Endothelial cell of umbilical vein (primary cell): ENCODE results near the gene TTC27. TPM values are rescaled to one million over a fixed set of nuclear protein-coding genes. Genes with fewer than 3 reads are reported as not detected.

Source experiments
- BruUV-seq: library from RNA; stranded (reverse); fragments of 400-500 nt; replicated peaks from 2 replicates; lab custom pipeline; 2021; lab: Mats Ljungman, UMichigan
- CTCF ChIA-PET: fragments of 300-600, 350-600 bp; sonication (Branson Sonifier 250); formaldehyde crosslinking; loops from one replicate; lab custom pipeline; 2021; ENCODE audit warnings: antibody characterized with exemption, inconsistent platforms; lab: Charles Lee
- POLR2A ChIA-PET: fragments of 300-600, 350-600 bp; sonication (Branson Sonifier 250); formaldehyde crosslinking; loops from one replicate; lab custom pipeline; 2021; ENCODE audit warnings: antibody characterized with exemption, inconsistent platforms; lab: Charles Lee
- DNase-seq: peaks from one replicate; pipeline ENCODE4 v3.0.0-alpha.2; 2011; ENCODE audit warnings: low read depth, low spot score
- FAIRE-seq: peaks from 2 replicates; lab custom pipeline; 2011; peaks lifted over from hg19 to GRCh38; lab: Jason Lieb, UNC
- H2AFZ ChIP-seq: 2 replicates; pipeline ENCODE4 v1.6.0; 2012; ENCODE audit warnings: low read depth, low read length, control low read depth, inconsistent platforms
- H3K27ac ChIP-seq: 2 replicates; pipeline ENCODE4 v1.5.1; 2011; ENCODE audit warnings: low read depth, mild to moderate bottlenecking, control low read depth, low read length, moderate library complexity; ENCODE audit not compliant: insufficient read depth
- H3K27me3 ChIP-seq, 2 experiments: 2 replicates each; pipeline versions ENCODE4 v1.6.0 to v1.6.1; 2011; ENCODE audit warnings: low read length in 2 of 2, mixed read lengths in 1 of 2; ENCODE audit not compliant: control insufficient read depth in 2 of 2, insufficient read depth in 2 of 2
- H3K36me3 ChIP-seq, 2 experiments: 2 replicates in 1 of 2; 3 replicates in 1 of 2; pipeline ENCODE4 v1.5.1; 2011; ENCODE audit warnings: low read length in 2 of 2, mild to moderate bottlenecking in 1 of 2, moderate library complexity in 1 of 2; ENCODE audit not compliant: control insufficient read depth in 2 of 2, insufficient read depth in 2 of 2; ENCODE audit errors: extremely low read depth in 1 of 2
- H3K4me1 ChIP-seq: 3 replicates; pipeline ENCODE4 v1.5.1; 2011; ENCODE audit warnings: mild to moderate bottlenecking, low read length; ENCODE audit not compliant: control insufficient read depth, insufficient read depth; ENCODE audit errors: extremely low read depth
- H3K4me2 ChIP-seq: 2 replicates; pipeline ENCODE4 v1.6.1; 2011; ENCODE audit warnings: low read length, control low read depth, mixed read lengths; ENCODE audit not compliant: insufficient read depth
- H3K4me3 ChIP-seq, 3 experiments: fragments of 200-600 bp in 1 of 3; sonication (generic), shearing (Covaris generic) in 1 of 3; replicated peaks in 1 of 3; 2 replicates each; pipeline ENCODE4 v1.5.1; 2011 to 2016; ENCODE audit warnings: control low read depth in 3 of 3, low read length in 3 of 3, mild to moderate bottlenecking in 2 of 3, inconsistent platforms in 1 of 3, low read depth in 1 of 3, moderate library complexity in 1 of 3; ENCODE audit not compliant: insufficient read depth in 1 of 3
- H3K79me2 ChIP-seq: 2 replicates; pipeline ENCODE4 v1.6.0; 2012; ENCODE audit warnings: low read length, inconsistent platforms; ENCODE audit not compliant: control insufficient read depth, insufficient read depth
- H3K9ac ChIP-seq: replicated peaks from 2 replicates; pipeline ENCODE3; 2011; ENCODE audit warnings: low read length, control low read depth; ENCODE audit not compliant: insufficient read depth; ENCODE audit errors: extremely low read depth
- H3K9me1 ChIP-seq: replicated peaks from 3 replicates; pipeline ENCODE4 v1.6.0; 2011; ENCODE audit warnings: mild to moderate bottlenecking, low read length; ENCODE audit not compliant: control insufficient read depth, insufficient read depth; ENCODE audit errors: extremely low read depth
- H3K9me3 ChIP-seq: replicated peaks from 2 replicates; pipeline ENCODE4 v1.5.1; 2012; ENCODE audit warnings: low read length, inconsistent platforms; ENCODE audit not compliant: control insufficient read depth, insufficient read depth
- H4K20me1 ChIP-seq: replicated peaks from 2 replicates; pipeline ENCODE3; 2011; ENCODE audit warnings: mild to moderate bottlenecking, low read length; ENCODE audit not compliant: control insufficient read depth, insufficient read depth; ENCODE audit errors: extremely low read depth
- CTCF ChIP-seq, 2 donors: IDR thresholded peaks; 1 replicate in 1 of 2; 2 replicates in 1 of 2; pipeline ENCODE4 v1.5.1; 2011; ENCODE audit warnings: low read length in 2 of 2, mild to moderate bottlenecking in 2 of 2, moderate library complexity in 2 of 2, control low read depth in 1 of 2, inconsistent platforms in 1 of 2, low read depth in 1 of 2; ENCODE audit not compliant: insufficient read depth in 1 of 2; ENCODE audit errors: extremely low read depth in 1 of 2
- EZH2 ChIP-seq: IDR thresholded peaks from 2 replicates; pipeline ENCODE4 v1.6.1; 2012; ENCODE audit warnings: borderline replicate concordance, low read depth, mild to moderate bottlenecking, moderate library complexity, low read length, inconsistent platforms; ENCODE audit not compliant: severe bottlenecking
- FOS ChIP-seq: IDR thresholded peaks from 2 replicates; pipeline ENCODE4 v1.6.1; 2011; ENCODE audit warnings: mild to moderate bottlenecking, low read length, moderate library complexity, borderline replicate concordance; ENCODE audit not compliant: insufficient read depth
- GATA2 ChIP-seq: IDR thresholded peaks from 2 replicates; pipeline ENCODE4 v1.7.0; 2011; ENCODE audit warnings: low read depth, mild to moderate bottlenecking, moderate library complexity, mixed read lengths, low read length; ENCODE audit not compliant: insufficient read length, insufficient read depth
- JUN ChIP-seq: IDR thresholded peaks from 2 replicates; pipeline ENCODE4 v1.6.1; 2011; ENCODE audit warnings: borderline replicate concordance, low read depth; ENCODE audit not compliant: insufficient read length, insufficient read depth
- MAX ChIP-seq: IDR thresholded peaks from 2 replicates; pipeline ENCODE4 v1.6.1; 2011; ENCODE audit not compliant: insufficient read depth, insufficient read length
- MYC ChIP-seq: IDR thresholded peaks from one replicate; pipeline ENCODE4 v1.6.1; 2011; ENCODE audit warnings: mild to moderate bottlenecking, low read depth, low read length
- POLR2A ChIP-seq: IDR thresholded peaks from 2 replicates; pipeline ENCODE4 v1.6.1; 2012; ENCODE audit warnings: low read depth, mild to moderate bottlenecking, control low read depth, low read length
- POLR2AphosphoS5 ChIP-seq: IDR thresholded peaks from 2 replicates; pipeline ENCODE4 v1.6.1; 2012; ENCODE audit warnings: low read depth, mild to moderate bottlenecking, control low read depth, low read length, moderate library complexity; ENCODE audit not compliant: insufficient read depth
- dilution Hi-C: fragments of 300-500 bp; cut with MboI; formaldehyde crosslinking; loops from one replicate; pipeline ENCODE4 v1.15.0; 2019; ENCODE audit warnings: low sequenced_read_pairs; ENCODE audit not compliant: extremely low pct_ligation_motif_present
- intact Hi-C: fragments of 100-400 bp; cut with micrococcal nuclease; formaldehyde crosslinking; loops from one replicate; pipeline ENCODE4 v1.10.0; 2022
- polyA plus RNA-seq, 4 experiments: library from polyadenylated mRNA; depleted of rRNA in 3 of 4; stranded (reverse) in 3 of 4; unstranded in 1 of 4; fragments of >200 nt; gene quantifications; 2 replicates each; pipeline versions ENCODE4 v1.2.1 to v1.2.3, GENCODE V29; 2011 to 2012; ENCODE audit warnings: missing spikeins in 1 of 4
- total RNA-seq: library from RNA; stranded (reverse); gene quantifications from 2 replicates; pipeline ENCODE4 v1.2.3, GENCODE V29; 2021

The TTC27 gene
- total and polyA plus RNA-seq, 2 donors (not counting 3 experiments of a cell fraction or from before 2014, with no cell fraction given), result 16.3 to 20.1 TPM

DNA sequence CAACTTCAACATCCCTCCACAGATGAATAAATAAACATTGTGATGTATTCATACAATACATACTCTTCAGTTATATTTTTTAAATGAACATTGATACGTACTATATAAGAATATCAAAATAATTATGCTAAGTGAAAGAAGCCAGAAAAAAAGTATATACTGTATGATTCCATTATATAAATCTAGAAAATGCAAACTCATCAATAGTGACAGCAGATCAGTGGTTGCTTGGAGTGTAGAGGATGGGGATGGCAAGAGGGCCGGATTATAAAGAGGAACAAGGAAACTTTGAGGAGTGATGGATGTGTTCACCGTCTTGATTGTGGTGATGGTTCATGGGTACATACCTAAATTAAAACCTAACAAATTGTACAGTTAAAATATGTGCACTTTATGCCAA lies 3.0 kb upstream of the TTC27 start:
- no peaks in the 10 kb centered on the region for H4K20me1 ChIP-seq
- peaks cover 11% of the 10 kb centered on the region for H3K79me2 ChIP-seq
- BruUV-seq, result no TSS peak
- dilution Hi-C loops (no loop called here), intact Hi-C loops (no loop called here)
- H3K4me2 ChIP-seq, result no peak overlapping the region
- H3K9me3 ChIP-seq, result no peaks in the 10 kb centered on the region
- no peaks in the 10 kb centered on the region for H3K9me1 ChIP-seq
- ChIA-PET CTCF (interaction anchor here (1.0 to 1.2 kb wide), 2 partner anchors 97 to 816 kb away, joined by 3 read pairs; no protein-coding TSS in a partner anchor), POLR2A (no interaction called here)
- no peak overlapping the region for H3K27ac ChIP-seq
- no peak overlapping the region for H3K9ac ChIP-seq
- DNase-seq, result no peak
- peaks cover 5% of the 10 kb centered on the region for H3K4me1 ChIP-seq
- H3K4me3 ChIP-seq, result no peak overlapping the region
- FAIRE-seq, result no peak
- peaks cover 0 to 6% of the 10 kb centered on the region in 2 experiments for H3K36me3 ChIP-seq
- TF ChIP-seq MYC (no peak), FOS (no peak), EZH2 (no peak), POLR2AphosphoS5 (no peak), POLR2A (no peak), MAX (no peak), JUN (no peak), CTCF (IDR thresholded peaks at IDR 0.05; ENCODE audit: extremely low read depth in 1 of 2, insufficient read depth in 1 of 2, low read depth in 1 of 2, low read length in 2 of 2) (no peak), GATA2 (no peak)
- no peaks in the 10 kb centered on the region for H3K27me3 ChIP-seq
- no peak overlapping the region for H2AFZ ChIP-seq
